GM13976 (cell line): ENCODE data around the gene CRACR2A.

Experiments used
- DNase-seq: peaks from one replicate; pipeline ENCODE4 v3.0.0; 2012; ENCODE audit warnings: low spot score
- in situ Hi-C: fragments of 300-500 bp; cut with MboI; formaldehyde crosslinking; loops from one replicate; pipeline ENCODE4 v1.12.0; 2022; ENCODE audit warnings: low sequenced_read_pairs, mixed read lengths, inconsistent platforms; ENCODE audit not compliant: unreplicated experiment
- TF ChIP-seq, protein P1 (sequence below): IDR thresholded peaks from 2 replicates; pipeline ENCODE4 v1.5.1; 2012; ENCODE audit warnings: borderline replicate concordance, mild to moderate bottlenecking; ENCODE audit not compliant: insufficient read depth; ENCODE audit errors: extremely low read depth, missing control alignments, control extremely low read depth

The CRACR2A gene

DNA sequence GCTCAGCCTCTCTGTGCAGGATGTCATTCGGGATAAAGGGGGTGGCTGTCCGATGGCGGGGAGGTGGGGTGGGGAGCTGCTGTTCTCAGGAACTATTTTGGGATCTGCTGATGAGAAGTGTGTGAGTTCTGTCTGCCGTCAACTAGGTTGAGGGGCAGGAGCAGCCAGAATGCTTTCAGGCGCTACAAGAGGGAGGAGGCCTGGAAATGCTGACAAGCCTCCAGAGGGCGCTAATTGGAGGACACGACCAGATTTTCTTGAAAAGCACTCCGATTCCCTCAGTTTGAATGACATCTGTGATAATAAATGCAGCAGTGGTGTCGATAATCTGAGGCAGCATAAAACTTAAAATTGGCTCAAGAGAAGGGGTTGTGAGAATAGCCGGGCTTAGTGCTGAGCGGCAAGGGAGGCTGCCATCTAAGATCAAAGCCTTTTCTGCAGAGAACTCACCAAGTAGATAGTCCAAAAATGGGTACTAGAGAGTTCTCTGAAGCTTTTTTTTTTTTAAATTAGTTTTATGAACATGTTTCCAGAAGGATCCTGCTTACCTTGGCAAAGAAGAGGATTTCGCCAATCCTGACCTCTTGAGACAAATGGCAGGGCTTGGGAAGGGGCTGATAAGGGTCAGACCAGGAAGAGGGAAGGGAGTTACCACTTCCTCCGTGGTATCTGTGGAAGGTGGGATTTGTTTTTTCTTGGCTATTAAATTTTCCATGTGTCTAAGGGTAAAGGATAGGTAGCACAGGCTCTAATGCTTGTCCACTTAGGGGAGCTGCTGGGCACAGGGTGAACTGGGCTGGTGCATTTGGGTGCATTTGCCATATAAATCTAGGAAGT is 94.4 kb downstream of the CRACR2A start:
- in situ Hi-C loops, result no loop called here
- peak; percentile 58 for DNase-seq
- TF ChIP-seq, protein P1, sequence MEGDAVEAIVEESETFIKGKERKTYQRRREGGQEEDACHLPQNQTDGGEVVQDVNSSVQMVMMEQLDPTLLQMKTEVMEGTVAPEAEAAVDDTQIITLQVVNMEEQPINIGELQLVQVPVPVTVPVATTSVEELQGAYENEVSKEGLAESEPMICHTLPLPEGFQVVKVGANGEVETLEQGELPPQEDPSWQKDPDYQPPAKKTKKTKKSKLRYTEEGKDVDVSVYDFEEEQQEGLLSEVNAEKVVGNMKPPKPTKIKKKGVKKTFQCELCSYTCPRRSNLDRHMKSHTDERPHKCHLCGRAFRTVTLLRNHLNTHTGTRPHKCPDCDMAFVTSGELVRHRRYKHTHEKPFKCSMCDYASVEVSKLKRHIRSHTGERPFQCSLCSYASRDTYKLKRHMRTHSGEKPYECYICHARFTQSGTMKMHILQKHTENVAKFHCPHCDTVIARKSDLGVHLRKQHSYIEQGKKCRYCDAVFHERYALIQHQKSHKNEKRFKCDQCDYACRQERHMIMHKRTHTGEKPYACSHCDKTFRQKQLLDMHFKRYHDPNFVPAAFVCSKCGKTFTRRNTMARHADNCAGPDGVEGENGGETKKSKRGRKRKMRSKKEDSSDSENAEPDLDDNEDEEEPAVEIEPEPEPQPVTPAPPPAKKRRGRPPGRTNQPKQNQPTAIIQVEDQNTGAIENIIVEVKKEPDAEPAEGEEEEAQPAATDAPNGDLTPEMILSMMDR, result peak; percentile 48

DNA sequence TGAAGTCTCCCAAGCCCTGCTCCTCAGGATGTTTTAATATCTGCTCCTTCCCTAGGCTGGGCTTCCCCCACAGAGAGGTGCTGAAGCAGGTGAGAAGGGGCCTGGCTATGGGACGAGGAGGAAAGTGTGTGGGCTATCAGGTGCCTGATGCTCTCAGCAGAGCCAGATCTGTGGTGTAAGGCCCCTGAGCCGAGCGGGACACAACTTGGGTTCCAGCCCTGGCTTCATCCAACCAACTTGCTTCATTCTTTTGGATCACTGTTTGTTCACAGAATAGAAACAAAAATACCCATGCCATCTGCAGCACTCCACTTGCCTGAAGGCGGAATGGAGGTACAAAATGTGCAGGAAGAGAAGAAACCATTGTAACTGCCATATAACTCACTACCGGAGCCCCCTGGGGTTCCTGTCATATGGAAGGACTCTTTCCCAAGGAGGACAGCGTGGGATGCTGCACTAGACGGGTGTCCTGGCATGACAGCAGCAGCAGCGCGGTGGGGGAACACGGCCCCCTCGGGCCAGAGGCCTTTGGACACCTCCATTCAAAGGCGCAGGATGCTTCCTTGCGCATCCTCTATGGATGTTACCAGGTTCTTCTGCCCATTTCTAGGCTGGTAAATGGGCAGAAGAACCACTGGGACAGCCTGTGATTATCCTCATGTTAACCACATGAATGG is 95.8 kb downstream of the CRACR2A start:
- TF ChIP-seq, protein P1, result no peak
- no peak for DNase-seq
- in situ Hi-C loops, result no loop called here

DNA sequence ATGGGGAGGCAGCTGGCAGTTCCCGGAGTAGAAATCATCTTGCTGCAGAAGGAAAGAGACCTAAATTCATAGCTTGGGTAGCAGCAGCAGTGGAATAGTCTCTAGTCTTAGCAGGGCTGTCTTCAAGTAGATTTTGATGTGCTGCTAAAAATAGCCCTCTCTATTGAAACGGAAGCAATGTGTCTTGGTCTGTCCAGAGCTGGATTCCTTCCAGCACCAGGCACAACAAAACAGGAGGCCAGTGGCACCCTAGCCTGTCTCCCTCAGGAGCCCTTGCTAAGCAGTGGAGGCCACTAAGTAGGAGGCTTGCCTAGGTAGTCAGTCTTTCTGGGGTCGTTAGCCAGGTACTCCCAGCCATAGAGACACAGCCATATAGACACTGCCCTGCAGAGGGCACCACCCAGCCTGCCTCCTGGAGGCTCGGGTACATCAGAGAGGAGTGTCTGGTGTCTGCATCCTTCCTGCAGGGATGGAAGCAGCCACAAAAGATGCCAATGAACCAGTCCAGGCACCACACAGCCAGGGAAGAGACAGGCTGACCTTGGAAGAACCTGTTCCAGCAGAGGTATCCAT is 97.5 kb downstream of the CRACR2A start:
- TF ChIP-seq, protein P1, result peak; percentile 17
- in situ Hi-C loops, result no loop called here
- peak; percentile 57 for DNase-seq

DNA sequence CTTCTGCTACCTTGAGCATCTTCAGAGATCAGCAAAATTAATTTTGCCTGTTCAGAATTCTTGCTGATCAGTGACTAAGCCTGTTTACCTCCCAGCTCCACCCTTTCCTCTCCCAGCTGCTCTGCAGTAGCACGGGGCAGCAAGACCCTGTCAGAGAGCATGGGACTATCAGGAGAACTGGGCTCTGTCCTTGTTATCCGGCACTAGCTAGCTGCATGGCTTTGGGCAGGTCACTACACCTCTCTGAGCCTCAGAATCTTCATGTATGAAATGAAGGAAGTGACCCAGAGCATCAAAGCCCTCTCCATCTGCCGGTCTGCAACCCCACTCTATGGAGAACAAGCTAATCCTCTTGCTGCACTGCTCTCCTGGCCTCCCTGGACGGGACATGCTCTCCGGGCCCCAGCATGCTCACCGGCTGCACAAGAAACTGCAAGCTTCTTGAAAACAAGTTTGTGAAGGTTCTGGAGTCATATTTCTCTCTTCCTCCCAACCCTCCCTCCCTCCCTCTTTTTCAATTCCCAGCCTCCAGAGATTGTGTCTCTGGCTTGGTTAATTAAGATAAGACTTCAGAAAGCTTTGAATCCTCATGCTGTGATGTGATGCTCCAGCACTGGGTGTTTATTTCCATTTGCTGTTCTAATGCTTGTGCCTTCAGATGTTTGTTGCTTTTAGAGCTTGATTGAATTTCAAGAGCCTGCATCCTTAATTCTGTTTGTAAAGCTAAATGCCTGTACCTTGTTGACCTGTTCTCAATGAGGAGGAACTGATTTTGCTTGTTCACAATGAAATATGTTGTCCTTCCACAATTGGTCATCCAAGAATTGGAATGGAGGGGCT is 101.1 kb downstream of the CRACR2A start:
- TF ChIP-seq, protein P1, result no peak
- in situ Hi-C loops, result no loop called here
- DNase-seq, result no peak

DNA sequence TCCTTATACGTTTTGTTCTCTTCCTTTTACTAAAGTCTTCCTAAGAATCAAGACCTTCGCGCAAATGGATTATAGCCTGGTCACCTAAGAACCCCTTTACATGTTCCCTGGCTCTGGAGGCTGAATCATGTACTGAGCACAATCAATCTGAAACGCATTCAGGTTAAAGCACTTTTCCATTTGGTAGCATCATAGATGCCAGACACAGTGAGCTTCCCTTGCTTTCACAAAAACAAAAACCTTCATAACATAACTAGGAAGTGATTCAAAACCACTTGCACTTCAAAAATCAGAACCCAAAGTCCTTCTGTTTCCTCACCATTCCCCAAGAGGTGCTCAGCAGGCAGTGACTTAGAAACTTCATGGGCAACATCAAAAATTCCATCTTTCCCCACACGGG is 105.4 kb downstream of the CRACR2A start:
- no peak for DNase-seq
- in situ Hi-C loops, result no loop called here
- TF ChIP-seq, protein P1, result no peak
